VCaP (cell line): Measurements from ENCODE around the gene LY86.

Experiments
- H3K27ac ChIP-seq: fragments of 450-650 bp; 2 replicates; pipeline ENCODE4 v1.5.1; 2017
- TF ChIP-seq, protein P1 (sequence below): fragments of 450-650 bp; conservative IDR thresholded peaks from 2 replicates; pipeline ENCODE4 v1.5.1; 2017; ENCODE audit warnings: mild to moderate bottlenecking, moderate library complexity

Gene LY86

DNA sequence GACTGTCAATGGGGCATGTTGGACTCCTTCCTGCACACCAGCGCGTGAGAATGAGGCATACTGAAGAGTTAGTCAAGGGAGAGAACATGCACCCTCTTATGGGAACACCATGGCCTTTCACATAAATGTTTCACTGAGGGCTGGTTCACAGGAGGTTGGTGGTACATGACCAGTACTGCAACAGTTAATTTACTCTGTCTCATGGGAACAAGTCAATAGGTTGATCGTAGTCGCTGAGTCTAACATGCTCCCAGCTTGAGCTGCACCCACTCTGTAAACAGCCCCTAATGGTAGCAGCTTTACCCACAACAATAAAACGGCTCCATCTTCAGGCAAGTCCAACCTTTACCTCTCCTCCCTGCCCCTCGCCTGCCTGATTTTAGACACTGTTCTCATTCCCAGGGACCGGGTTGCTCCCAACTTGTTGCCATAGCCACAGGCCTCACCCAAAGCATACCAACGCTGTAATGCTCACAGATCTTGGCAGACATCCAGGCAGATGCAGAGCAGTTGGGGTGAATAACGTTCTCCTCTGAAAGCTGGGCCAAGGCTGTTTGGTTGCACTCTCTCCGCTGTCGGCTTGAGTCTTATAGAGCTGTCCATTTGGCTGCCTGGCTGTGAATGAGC, 111.3 kb downstream of the LY86 start:
- H3K27ac ChIP-seq, result no peak overlapping the region
- TF ChIP-seq, protein P1, sequence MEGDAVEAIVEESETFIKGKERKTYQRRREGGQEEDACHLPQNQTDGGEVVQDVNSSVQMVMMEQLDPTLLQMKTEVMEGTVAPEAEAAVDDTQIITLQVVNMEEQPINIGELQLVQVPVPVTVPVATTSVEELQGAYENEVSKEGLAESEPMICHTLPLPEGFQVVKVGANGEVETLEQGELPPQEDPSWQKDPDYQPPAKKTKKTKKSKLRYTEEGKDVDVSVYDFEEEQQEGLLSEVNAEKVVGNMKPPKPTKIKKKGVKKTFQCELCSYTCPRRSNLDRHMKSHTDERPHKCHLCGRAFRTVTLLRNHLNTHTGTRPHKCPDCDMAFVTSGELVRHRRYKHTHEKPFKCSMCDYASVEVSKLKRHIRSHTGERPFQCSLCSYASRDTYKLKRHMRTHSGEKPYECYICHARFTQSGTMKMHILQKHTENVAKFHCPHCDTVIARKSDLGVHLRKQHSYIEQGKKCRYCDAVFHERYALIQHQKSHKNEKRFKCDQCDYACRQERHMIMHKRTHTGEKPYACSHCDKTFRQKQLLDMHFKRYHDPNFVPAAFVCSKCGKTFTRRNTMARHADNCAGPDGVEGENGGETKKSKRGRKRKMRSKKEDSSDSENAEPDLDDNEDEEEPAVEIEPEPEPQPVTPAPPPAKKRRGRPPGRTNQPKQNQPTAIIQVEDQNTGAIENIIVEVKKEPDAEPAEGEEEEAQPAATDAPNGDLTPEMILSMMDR, result no peak

DNA sequence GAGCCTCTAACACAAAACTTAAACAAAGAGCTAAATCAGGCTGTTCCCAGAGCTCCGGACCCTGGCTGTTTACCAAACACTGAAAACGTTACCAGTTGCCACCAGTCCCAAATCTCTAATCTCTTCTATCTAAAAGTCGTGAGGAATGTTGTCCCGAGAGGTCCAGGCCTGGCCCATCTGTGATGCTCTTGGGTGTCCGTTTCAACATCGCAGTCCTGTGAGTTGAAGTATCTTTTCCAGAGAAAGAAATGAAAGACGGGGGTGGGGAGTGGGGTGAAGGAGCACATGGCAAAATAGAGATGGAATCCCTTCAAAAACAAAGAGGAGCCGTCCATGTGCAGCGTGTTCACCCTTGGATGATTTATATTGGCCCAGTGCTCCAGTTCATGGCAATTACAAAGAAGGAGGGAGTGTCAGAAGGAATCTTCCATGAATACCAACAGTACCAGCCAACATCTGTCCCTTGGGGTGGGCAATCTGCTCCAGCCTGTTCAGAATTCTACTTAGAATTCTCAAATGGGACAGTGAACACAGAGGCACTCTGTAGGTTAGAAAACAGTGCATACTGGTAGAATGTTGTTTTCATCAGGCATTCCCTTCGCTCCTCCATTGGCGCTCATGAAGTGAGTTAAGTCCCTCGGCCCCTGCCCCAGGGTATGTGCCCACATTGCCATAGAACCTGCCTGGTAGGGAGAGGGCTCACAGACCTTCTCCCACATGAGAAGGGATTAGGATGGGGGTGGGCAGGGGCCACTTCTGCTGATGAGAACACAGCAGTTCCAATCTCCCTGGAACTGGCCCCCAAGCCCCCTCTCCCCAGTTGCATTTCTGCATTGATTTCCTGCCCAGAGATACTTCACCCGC, 112.1 kb downstream of the LY86 start:
- H3K27ac ChIP-seq, result no peak overlapping the region
- TF ChIP-seq, protein P1, result no peak

DNA sequence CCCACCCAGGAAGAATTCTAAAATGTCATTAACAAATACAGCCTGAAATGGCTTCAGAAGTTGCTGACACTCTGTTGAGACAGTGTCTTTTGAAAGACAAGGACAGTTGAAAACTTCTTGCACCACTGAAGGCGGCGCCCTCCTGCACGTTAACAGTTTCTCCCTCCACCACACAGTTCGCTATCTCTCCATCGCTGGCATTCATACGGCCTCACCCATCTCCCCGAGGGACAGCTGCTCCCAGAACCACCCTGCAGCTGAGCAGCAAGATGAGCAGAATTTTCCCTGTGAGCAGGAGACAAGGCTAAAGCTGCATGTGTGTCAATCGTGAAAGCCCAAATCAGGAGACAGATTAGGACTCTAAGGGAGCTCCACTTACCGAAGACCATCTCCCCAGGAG, 113.3 kb downstream of the LY86 start:
- no peak overlapping the region for H3K27ac ChIP-seq

DNA sequence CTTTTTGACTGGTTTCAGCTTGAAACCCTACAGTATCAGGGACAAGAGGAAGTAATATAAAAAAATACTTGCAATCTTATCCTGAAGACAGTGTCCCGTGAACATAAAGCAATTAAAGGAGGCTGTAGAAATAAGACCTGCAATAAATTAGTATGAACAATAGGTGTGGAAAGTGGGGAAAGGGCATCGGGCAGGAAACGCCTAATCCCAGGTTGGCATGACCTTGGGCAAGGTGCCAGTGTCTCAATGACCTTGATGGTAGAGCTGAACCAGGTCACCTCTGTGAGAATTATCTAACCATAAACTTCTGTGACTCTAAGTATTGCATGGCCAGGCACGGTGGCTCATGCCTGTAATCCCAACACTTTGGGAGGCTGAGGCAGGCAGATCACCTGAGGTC, 115.2 kb downstream of the LY86 start:
- TF ChIP-seq, protein P1, result no peak
- no peak overlapping the region for H3K27ac ChIP-seq

More for the DNA sequence above, 113.3 kb downstream of the LY86 start:
- TF ChIP-seq, protein P1, result no peak
